ES-I3 (cell line): ENCODE data around the gene PTPRE.

ENCODE experiments used
- H3K36me3 ChIP-seq: 2 replicates; pipeline ENCODE4 v1.6.1; 2013; ENCODE audit warnings: mild to moderate bottlenecking, low read length, control low read depth, moderate library complexity; ENCODE audit not compliant: insufficient read depth
- H3K4me1 ChIP-seq: 2 replicates; pipeline ENCODE4 v1.6.1; 2013; ENCODE audit warnings: mild to moderate bottlenecking, control low read depth, low read length; ENCODE audit not compliant: insufficient read depth
- H3K9ac ChIP-seq: 2 replicates; pipeline ENCODE4 v1.6.1; 2013; ENCODE audit warnings: low read depth, mild to moderate bottlenecking, low read length, moderate library complexity
- H3K9me3 ChIP-seq: 2 replicates; pipeline ENCODE4 v1.6.1; 2013; ENCODE audit warnings: mild to moderate bottlenecking, low read length, moderate library complexity; ENCODE audit not compliant: control insufficient read depth, insufficient read depth

Gene PTPRE

DNA sequence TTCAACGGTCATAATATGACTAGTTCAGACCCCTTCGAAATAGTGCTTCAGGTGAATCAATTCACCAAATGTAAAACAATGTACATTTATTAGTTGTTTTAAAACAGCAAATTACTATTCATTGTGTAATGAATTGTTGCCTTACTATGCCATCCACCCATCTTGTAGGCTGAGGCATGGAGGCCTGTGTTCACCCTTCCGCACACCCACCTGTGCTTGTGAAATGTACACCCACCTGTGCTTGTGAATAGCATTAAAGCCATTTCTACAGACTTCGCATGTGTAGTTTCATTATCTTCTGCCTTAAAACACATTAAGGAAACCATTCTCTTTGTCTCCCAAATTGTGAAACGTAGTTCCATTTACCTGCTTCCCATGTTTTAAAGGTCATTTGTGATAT, 31.0 kb upstream of the PTPRE start:
- no peaks in the 10 kb centered on the region for H3K36me3 ChIP-seq
- no peaks in the 10 kb centered on the region for H3K9me3 ChIP-seq
- H3K4me1 ChIP-seq: no peaks in the 10 kb centered on the region
- no peak overlapping the region for H3K9ac ChIP-seq

DNA sequence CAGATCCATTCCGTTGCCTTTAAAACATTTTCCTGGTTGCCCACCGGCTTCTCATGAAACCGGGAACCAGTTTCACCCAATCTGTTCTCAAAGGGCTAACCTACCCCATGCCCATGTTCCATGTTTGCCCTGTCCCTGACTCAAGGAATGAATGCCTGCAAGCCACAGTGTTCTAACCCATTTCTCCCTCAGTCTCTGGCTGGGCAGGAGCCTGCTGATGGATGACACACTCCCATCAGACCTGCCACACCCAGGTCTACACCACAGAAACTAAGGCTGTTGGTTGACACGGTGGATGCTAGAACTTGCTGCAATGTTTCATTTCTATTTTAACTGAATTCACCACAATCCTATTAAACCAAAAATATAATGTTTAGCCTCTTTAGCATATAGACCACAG, 29.8 kb upstream of the PTPRE start:
- Histone ChIP-seq H3K9me3 (no peaks in the 10 kb centered on the region), H3K4me1 (no peaks in the 10 kb centered on the region), H3K9ac (no peak overlapping the region), H3K36me3 (no peaks in the 10 kb centered on the region)

- Histone ChIP-seq H3K9ac (no peak overlapping the region), H3K4me1 (no peaks in the 10 kb centered on the region), H3K36me3 (no peaks in the 10 kb centered on the region), H3K9me3 (no peaks in the 10 kb centered on the region)
Observed at GRCh38 chr10:127877699-127878098, 29.2 kb upstream of the PTPRE start.

DNA sequence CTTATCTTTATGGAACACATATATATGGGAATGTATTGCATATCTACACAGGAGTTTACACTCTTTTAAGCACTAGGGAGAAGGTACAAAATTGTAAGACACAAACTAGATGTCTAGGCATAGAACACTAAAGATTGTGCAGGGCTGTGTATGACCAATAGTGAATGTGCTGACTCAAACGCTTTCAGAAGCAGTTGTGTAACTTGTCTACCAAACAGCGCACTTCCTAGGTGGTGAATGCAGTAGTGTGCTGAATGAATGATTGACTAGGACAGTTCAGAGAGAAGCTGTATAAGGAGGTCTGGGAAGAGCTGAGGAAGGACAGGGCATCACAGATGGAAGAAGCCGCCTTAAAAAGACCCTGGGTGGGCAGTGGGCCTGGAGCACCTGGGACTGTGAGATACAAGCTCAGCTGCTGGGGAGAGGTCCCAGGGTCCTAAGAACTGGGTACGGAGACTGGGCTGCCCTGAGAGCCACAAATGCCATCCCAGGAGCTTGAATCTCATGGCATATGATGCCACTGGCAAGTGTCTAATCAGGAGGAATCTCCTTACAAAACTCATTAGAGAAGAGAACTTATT, 28.3 kb upstream of the PTPRE start:
- Histone ChIP-seq H3K9me3 (no peaks in the 10 kb centered on the region), H3K36me3 (no peaks in the 10 kb centered on the region), H3K4me1 (no peaks in the 10 kb centered on the region), H3K9ac (no peak overlapping the region)

DNA sequence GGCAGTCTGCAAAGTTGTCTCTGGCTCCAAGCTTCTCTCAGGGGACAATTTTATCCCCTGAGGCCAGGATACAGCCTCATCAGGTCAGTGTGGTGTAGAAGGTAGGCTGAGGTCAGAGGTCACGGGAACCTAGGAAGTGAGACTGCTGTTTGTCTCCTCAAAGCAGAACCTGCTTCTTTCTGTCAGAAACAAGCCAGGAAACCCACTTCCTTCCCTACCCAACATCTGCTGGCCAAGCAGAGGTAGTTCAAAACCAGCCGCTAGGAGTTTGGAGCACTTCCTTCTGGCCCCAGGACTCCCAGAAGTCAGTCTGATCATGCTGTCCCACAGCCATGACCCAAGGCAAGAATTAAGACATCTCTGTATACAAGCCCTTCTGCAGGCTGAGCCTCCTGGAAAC, 26.3 kb upstream of the PTPRE start:
- Histone ChIP-seq H3K9ac (no peak overlapping the region), H3K4me1 (no peaks in the 10 kb centered on the region)

GRCh38 chr10:127881262-127881661, 25.6 kb upstream of the PTPRE start:
- Histone ChIP-seq H3K36me3 (no peaks in the 10 kb centered on the region), H3K9ac (no peak overlapping the region), H3K4me1 (no peaks in the 10 kb centered on the region)

More for the DNA sequence above, 26.3 kb upstream of the PTPRE start:
- Histone ChIP-seq H3K9me3 (no peaks in the 10 kb centered on the region), H3K36me3 (no peaks in the 10 kb centered on the region)

GRCh38 chr10:127882391-127882790, 24.5 kb upstream of the PTPRE start:
- no peaks in the 10 kb centered on the region for H3K4me1 ChIP-seq
- no peaks in the 10 kb centered on the region for H3K36me3 ChIP-seq
- no peaks in the 10 kb centered on the region for H3K9me3 ChIP-seq
- no peak overlapping the region for H3K9ac ChIP-seq

More at GRCh38 chr10:127881262-127881661, 25.6 kb upstream of the PTPRE start:
- H3K9me3 ChIP-seq: no peaks in the 10 kb centered on the region

DNA sequence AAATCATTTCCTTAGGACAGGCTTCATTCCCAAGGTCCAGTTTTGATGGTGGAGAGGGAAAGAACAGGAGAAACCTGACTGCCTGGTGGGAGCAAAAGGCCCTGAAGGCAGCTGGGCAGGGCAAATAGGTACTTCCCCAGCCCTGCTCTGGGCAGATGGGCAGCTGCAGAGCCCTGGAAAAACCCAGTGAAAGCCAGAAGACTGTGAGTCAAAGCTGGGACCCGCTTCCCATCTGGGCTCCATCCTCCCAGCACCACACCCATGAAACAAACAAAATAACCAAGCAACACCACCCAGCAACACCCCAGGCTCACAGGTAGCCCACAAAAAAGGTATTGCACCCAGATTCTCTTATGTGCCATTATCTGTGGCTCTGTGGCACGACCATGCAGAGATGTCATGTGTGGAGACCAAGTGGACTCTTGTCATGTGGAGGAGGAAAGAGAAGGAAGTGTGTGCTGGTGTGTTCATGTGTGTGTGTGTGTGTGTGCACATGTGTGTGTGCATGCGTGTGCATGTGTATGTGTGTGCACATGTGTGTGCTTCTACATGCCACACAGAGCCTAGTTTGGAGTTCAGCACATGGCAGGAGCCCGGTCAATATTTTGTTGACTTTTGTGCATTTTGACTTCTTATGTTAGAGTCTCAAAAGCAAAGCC, 24.0 kb upstream of the PTPRE start:
- H3K9ac ChIP-seq: no peak overlapping the region
- H3K36me3 ChIP-seq: no peaks in the 10 kb centered on the region
- H3K4me1 ChIP-seq: no peaks in the 10 kb centered on the region
- no peaks in the 10 kb centered on the region for H3K9me3 ChIP-seq

DNA sequence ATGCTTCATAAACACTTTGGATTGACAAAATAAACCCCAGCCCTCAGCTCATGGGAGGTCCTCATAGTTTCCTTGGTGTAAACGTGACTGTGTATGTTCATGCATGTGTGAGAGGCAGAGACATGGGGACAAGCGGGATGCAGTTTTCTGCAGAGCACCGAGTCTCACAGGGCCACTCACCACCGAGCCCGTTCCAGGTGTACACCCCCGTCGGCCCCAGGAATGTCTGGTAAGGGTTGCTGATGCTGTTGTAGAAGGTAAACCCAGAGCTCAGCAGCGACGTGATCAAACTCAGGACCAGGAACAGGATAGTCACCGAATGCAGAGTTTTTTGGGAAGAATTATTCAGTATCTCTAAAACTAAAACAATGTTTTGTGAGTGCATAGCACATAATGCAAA, 23.4 kb upstream of the PTPRE start:
- no peaks in the 10 kb centered on the region for H3K4me1 ChIP-seq

GRCh38 chr10:127884501-127884900, 22.4 kb upstream of the PTPRE start:
- H3K9ac ChIP-seq: no peak overlapping the region
- no peaks in the 10 kb centered on the region for H3K9me3 ChIP-seq
- no peaks in the 10 kb centered on the region for H3K36me3 ChIP-seq
- H3K4me1 ChIP-seq: no peaks in the 10 kb centered on the region

More for the DNA sequence above, 23.4 kb upstream of the PTPRE start:
- H3K9ac ChIP-seq: no peak overlapping the region
- H3K36me3 ChIP-seq: no peaks in the 10 kb centered on the region
- H3K9me3 ChIP-seq: no peaks in the 10 kb centered on the region

GRCh38 chr10:127886371-127887051, 20.4 kb upstream of the PTPRE start:
- no peak overlapping the region for H3K9ac ChIP-seq
- H3K36me3 ChIP-seq: no peaks in the 10 kb centered on the region
- no peaks in the 10 kb centered on the region for H3K9me3 ChIP-seq
- no peaks in the 10 kb centered on the region for H3K4me1 ChIP-seq

DNA sequence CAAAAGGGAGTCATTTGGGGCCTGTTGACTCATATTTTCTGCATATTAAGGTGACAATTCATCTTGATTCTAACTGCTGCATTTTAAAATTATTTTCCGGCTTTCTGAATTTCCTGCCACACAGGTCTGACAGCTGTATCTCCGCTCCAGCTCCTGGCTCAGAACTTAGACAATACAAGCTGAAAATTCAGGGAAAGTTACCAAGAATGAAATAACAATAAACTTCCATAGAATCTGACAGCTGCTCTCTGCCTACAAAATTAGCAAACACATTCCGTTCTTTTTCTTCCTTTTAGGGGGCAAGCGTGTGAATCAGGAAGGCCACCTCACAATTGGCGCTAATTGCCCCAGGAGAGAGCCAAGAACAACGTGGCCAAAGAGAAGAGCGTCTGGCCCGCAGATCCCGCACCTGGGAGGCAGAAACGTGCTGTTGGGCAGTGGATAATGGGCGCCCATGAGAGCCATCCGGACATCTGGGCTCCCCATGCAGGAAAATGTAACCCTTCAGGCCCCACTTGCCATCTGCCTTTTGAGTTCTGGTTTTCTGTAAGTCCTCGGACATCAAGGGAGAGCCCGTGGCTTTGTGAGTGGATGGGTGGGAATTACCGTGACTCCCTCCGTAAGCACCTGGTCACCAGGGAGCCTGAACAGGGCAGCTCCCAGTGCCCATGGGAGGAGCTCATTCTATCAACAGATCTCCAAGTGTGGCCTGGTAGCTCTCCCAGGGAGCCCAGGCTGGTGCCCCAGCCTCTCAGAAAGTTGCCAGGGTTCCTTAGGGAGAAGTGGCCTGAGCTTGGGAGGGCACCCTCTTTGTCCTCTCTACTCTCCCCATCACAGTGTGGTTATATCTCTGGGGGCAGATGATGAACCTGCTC, 19.1 kb upstream of the PTPRE start:
- no peaks in the 10 kb centered on the region for H3K4me1 ChIP-seq
- H3K9me3 ChIP-seq: no peaks in the 10 kb centered on the region
- no peak overlapping the region for H3K9ac ChIP-seq
- no peaks in the 10 kb centered on the region for H3K36me3 ChIP-seq

GRCh38 chr10:127888521-127889312, 18.2 kb upstream of the PTPRE start:
- Histone ChIP-seq H3K9ac (no peak overlapping the region), H3K9me3 (no peaks in the 10 kb centered on the region), H3K4me1 (no peaks in the 10 kb centered on the region), H3K36me3 (no peaks in the 10 kb centered on the region)
